DLD1 (cell line): ENCODE results near the gene TRMT44.

Experiments used
- in situ Hi-C: cut with HindIII; loops from 2 replicates; pipeline ENCODE4 v1.10.0; 2017; ENCODE audit warnings: low sequenced_read_pairs

TRMT44 gene

GRCh38 chr4:8404791-8405515, 35.6 kb upstream of the TRMT44 start:
- in situ Hi-C loops, result loop anchor here (25.0 kb wide), 1 partner anchor 143 kb away; the partner anchor contains the start of gene HTRA3

- in situ Hi-C loops, result loop anchor here (25.0 kb wide), 1 partner anchor 143 kb away; the partner anchor contains the start of gene HTRA3
Measured at GRCh38 chr4:8405516-8405875, 35.1 kb upstream of the TRMT44 start.

- in situ Hi-C loops, result loop anchor here (25.0 kb wide), 1 partner anchor 145 kb away; the partner anchor contains the start of gene HTRA3
Measured at GRCh38 chr4:8406887-8407286, 33.7 kb upstream of the TRMT44 start.

- in situ Hi-C loops, result loop anchor here (25.0 kb wide), 1 partner anchor 145 kb away; the partner anchor contains the start of gene HTRA3
Measured at GRCh38 chr4:8407316-8407715, 33.3 kb upstream of the TRMT44 start.

GRCh38 chr4:8407756-8408155, 32.8 kb upstream of the TRMT44 start:
- in situ Hi-C loops, result loop anchor here (25.0 kb wide), 1 partner anchor 145 kb away; the partner anchor contains the start of gene HTRA3

GRCh38 chr4:8409264-8410065, 31.1 kb upstream of the TRMT44 start:
- in situ Hi-C loops, result loop anchor here (25.0 kb wide), 1 partner anchor 147 kb away; the partner anchor contains the start of gene HTRA3

GRCh38 chr4:8410066-8410625, 30.4 kb upstream of the TRMT44 start:
- in situ Hi-C loops, result loop anchor here (25.0 kb wide), 1 partner anchor 148 kb away; the partner anchor contains the start of gene HTRA3

- in situ Hi-C loops, result loop anchor here (25.0 kb wide), 1 partner anchor 148 kb away; the partner anchor contains the start of gene HTRA3
Measured at GRCh38 chr4:8410641-8411271, 29.8 kb upstream of the TRMT44 start.

- in situ Hi-C loops, result loop anchor here (25.0 kb wide), 1 partner anchor 149 kb away; the partner anchor contains the start of gene HTRA3
Measured at GRCh38 chr4:8411351-8412180, 29.0 kb upstream of the TRMT44 start.

GRCh38 chr4:8412288-8412687, 28.3 kb upstream of the TRMT44 start:
- in situ Hi-C loops, result loop anchor here (25.0 kb wide), 1 partner anchor 150 kb away; the partner anchor contains the start of gene HTRA3

- in situ Hi-C loops, result loop anchor here (25.0 kb wide), 1 partner anchor 152 kb away; the partner anchor contains the start of gene HTRA3
Measured at GRCh38 chr4:8414377-8414776, 26.2 kb upstream of the TRMT44 start.

- in situ Hi-C loops, result loop anchor here (25.0 kb wide), 1 partner anchor 155 kb away; the partner anchor contains the start of gene HTRA3
Measured at GRCh38 chr4:8417071-8417614, 23.4 kb upstream of the TRMT44 start.

GRCh38 chr4:8419222-8420041, 21.1 kb upstream of the TRMT44 start:
- in situ Hi-C loops, result loop anchor here (25.0 kb wide), 1 partner anchor 157 kb away; the partner anchor contains the start of gene HTRA3

GRCh38 chr4:8420151-8420550, 20.4 kb upstream of the TRMT44 start:
- in situ Hi-C loops, result loop anchor here (25.0 kb wide), 1 partner anchor 158 kb away; the partner anchor contains the start of gene HTRA3

GRCh38 chr4:8422327-8422726, 18.2 kb upstream of the TRMT44 start:
- in situ Hi-C loops, result loop anchor here (25.0 kb wide), 1 partner anchor 160 kb away; the partner anchor contains the start of gene HTRA3

- in situ Hi-C loops, result loop anchor here (25.0 kb wide), 1 partner anchor 160 kb away; the partner anchor contains the start of gene HTRA3
Measured at GRCh38 chr4:8422786-8423185, 17.8 kb upstream of the TRMT44 start.

- in situ Hi-C loops, result no loop called here
Measured at GRCh38 chr4:8427262-8427661, 13.3 kb upstream of the TRMT44 start.

GRCh38 chr4:8427761-8428287, 12.8 kb upstream of the TRMT44 start:
- in situ Hi-C loops, result no loop called here
